H9 (cell line): Measurements from ENCODE around the gene SMAD3. TPM values are rescaled to one million over a fixed set of nuclear protein-coding genes. Genes with fewer than 3 reads are reported as not detected.

Source experiments
- DNase-seq: peaks from one replicate; pipeline ENCODE4 v3.0.0-alpha.2; 2017
- H2AFZ ChIP-seq: one replicate; pipeline ENCODE4 v1.6.1; 2013; ENCODE audit warnings: mild to moderate bottlenecking, low read length, control low read depth, moderate library complexity
- H2AK5ac ChIP-seq: 2 replicates; pipeline ENCODE4 v1.6.1; 2013; ENCODE audit warnings: low read length, control low read depth, mixed read lengths; ENCODE audit not compliant: insufficient read length
- H2BK120ac ChIP-seq: one replicate; pipeline ENCODE4 v1.6.1; 2013; ENCODE audit warnings: low read depth, mild to moderate bottlenecking, low read length, control low read depth, inconsistent platforms; ENCODE audit not compliant: poor library complexity, severe bottlenecking
- H2BK12ac ChIP-seq: 2 replicates; pipeline ENCODE4 v1.6.1; 2013; ENCODE audit warnings: low read length, control low read depth, mixed read lengths, low read depth; ENCODE audit not compliant: insufficient read length
- H2BK15ac ChIP-seq: 2 replicates; pipeline ENCODE4 v1.6.1; 2013; ENCODE audit warnings: low read depth, low read length, control low read depth
- H2BK20ac ChIP-seq: one replicate; pipeline ENCODE4 v1.6.1; 2013; ENCODE audit warnings: low read depth, mild to moderate bottlenecking, low read length, control low read depth, inconsistent platforms; ENCODE audit not compliant: poor library complexity, severe bottlenecking
- H2BK5ac ChIP-seq: 2 replicates; pipeline ENCODE4 v1.6.1; 2013; ENCODE audit warnings: low read length, control low read depth, mixed read lengths; ENCODE audit not compliant: insufficient read length
- H3K14ac ChIP-seq: 2 replicates; pipeline ENCODE4 v1.6.1; 2013; ENCODE audit warnings: low read length, control low read depth; ENCODE audit not compliant: insufficient read depth
- H3K18ac ChIP-seq: 2 replicates; pipeline ENCODE4 v1.6.1; 2013; ENCODE audit warnings: low read depth, mild to moderate bottlenecking, mixed read lengths, low read length, control low read depth; ENCODE audit not compliant: insufficient read length
- H3K23ac ChIP-seq: 2 replicates; pipeline ENCODE4 v1.6.1; 2013; ENCODE audit warnings: low read length, control low read depth, mixed read lengths, low read depth; ENCODE audit not compliant: insufficient read length
- H3K23me2 ChIP-seq: 2 replicates; pipeline ENCODE4 v1.6.1; 2013; ENCODE audit warnings: low read depth, mild to moderate bottlenecking, mixed read lengths, low read length, control low read depth; ENCODE audit not compliant: insufficient read length, poor library complexity, severe bottlenecking
- H3K27ac ChIP-seq: 2 replicates; pipeline ENCODE4 v1.5.1; 2013; ENCODE audit warnings: low read length, control low read depth, mixed read lengths, low read depth; ENCODE audit not compliant: insufficient read length
- H3K27me3 ChIP-seq: 2 replicates; pipeline ENCODE4 v1.6.1; 2013; ENCODE audit warnings: low read length, control low read depth, inconsistent platforms; ENCODE audit not compliant: insufficient read depth
- H3K4ac ChIP-seq: 2 replicates; pipeline ENCODE4 v1.6.1; 2013; ENCODE audit warnings: low read depth, mild to moderate bottlenecking, control low read depth, inconsistent platforms, low read length, moderate library complexity
- H3K4me1 ChIP-seq: 2 replicates; pipeline ENCODE4 v1.6.1; 2013; ENCODE audit warnings: low read length, control low read depth, inconsistent platforms; ENCODE audit not compliant: insufficient read depth
- H3K4me2 ChIP-seq: 2 replicates; pipeline ENCODE4 v1.6.1; 2013; ENCODE audit warnings: low read length, control low read depth, mixed read lengths; ENCODE audit not compliant: insufficient read length, insufficient read depth
- H3K56ac ChIP-seq: 2 replicates; pipeline ENCODE4 v1.6.1; 2013; ENCODE audit warnings: low read depth, mild to moderate bottlenecking, mixed read lengths, low read length, control low read depth; ENCODE audit not compliant: insufficient read length
- H3K79me1 ChIP-seq: 2 replicates; pipeline ENCODE4 v1.6.1; 2013; ENCODE audit warnings: low read depth, mild to moderate bottlenecking, moderate library complexity, low read length, control low read depth, inconsistent platforms; ENCODE audit not compliant: insufficient read depth, poor library complexity, severe bottlenecking
- H3K79me2 ChIP-seq: 2 replicates; pipeline ENCODE4 v1.6.1; 2013; ENCODE audit warnings: low read length, control low read depth, inconsistent platforms; ENCODE audit not compliant: insufficient read depth
- H3K9ac ChIP-seq: 2 replicates; pipeline ENCODE4 v1.6.1; 2013; ENCODE audit warnings: low read length, control low read depth, mixed read lengths; ENCODE audit not compliant: insufficient read length; ENCODE audit errors: extremely low read depth
- H3K9me3 ChIP-seq: one replicate; pipeline ENCODE4 v1.6.1; 2013; ENCODE audit warnings: low read depth, low read length, inconsistent platforms; ENCODE audit not compliant: control insufficient read depth
- H3T11ph ChIP-seq: one replicate; pipeline ENCODE4 v1.6.1; 2013; ENCODE audit warnings: mild to moderate bottlenecking, low read length, control low read depth, inconsistent platforms
- H4K20me1 ChIP-seq: one replicate; pipeline ENCODE4 v1.6.1; 2013; ENCODE audit not compliant: control insufficient read depth, insufficient read length, insufficient read depth
- H4K5ac ChIP-seq: 2 replicates; pipeline ENCODE4 v1.6.1; 2013; ENCODE audit warnings: low read depth, mild to moderate bottlenecking, mixed read lengths, low read length, control low read depth; ENCODE audit not compliant: insufficient read length
- H4K8ac ChIP-seq: replicated peaks from 2 replicates; pipeline ENCODE4 v1.6.1; 2013; ENCODE audit warnings: low read length, control low read depth, mixed read lengths, low read depth; ENCODE audit not compliant: insufficient read length
- H4K91ac ChIP-seq: 2 replicates; pipeline ENCODE4 v1.6.1; 2013; ENCODE audit warnings: low read depth, mild to moderate bottlenecking, moderate library complexity, mixed read lengths, low read length, control low read depth; ENCODE audit not compliant: insufficient read length
- H3K27ac Mint-ChIP-seq, 3 experiments: 2 replicates in 2 of 3; 3 replicates in 1 of 3; pipeline ENCODE4 v1.8.0; 2020 to 2021; ENCODE audit warnings: mixed read lengths in 3 of 3, mild to moderate bottlenecking in 1 of 3, moderate library complexity in 1 of 3
- H3K27me3 Mint-ChIP-seq: 2 replicates; pipeline ENCODE4 v1.8.0; 2021; ENCODE audit warnings: low read depth, mild to moderate bottlenecking, moderate library complexity, mixed read lengths
- H3K36me3 Mint-ChIP-seq, 3 experiments: 2 replicates in 2 of 3; 3 replicates in 1 of 3; pipeline ENCODE4 v1.8.0; 2020 to 2021; ENCODE audit warnings: low read depth in 3 of 3, mixed read lengths in 3 of 3; ENCODE audit not compliant: insufficient read depth in 1 of 3
- H3K4me1 Mint-ChIP-seq, 2 experiments: 2 replicates each; pipeline ENCODE4 v1.8.0; 2020; ENCODE audit warnings: mixed read lengths in 2 of 2
- H3K4me3 Mint-ChIP-seq, 2 experiments: 2 replicates in 1 of 2; 3 replicates in 1 of 2; pipeline ENCODE4 v1.8.0; 2020 to 2021; ENCODE audit warnings: mild to moderate bottlenecking in 2 of 2, mixed read lengths in 2 of 2, moderate library complexity in 1 of 2
- H3K9me3 Mint-ChIP-seq, 2 experiments: 2 replicates in 1 of 2; 3 replicates in 1 of 2; pipeline ENCODE4 v1.8.0; 2020; ENCODE audit warnings: mild to moderate bottlenecking in 2 of 2, mixed read lengths in 2 of 2, moderate library complexity in 1 of 2
- WGBS: extraction: QIAGEN DNeasy Blood & Tissue Kit; methylation state at CpG from one replicate; pipeline ENCODE4 v1.1.7; 2013; ENCODE audit warnings: missing lambda C conversion rate, low lambda C conversion rate, mixed read lengths; ENCODE audit not compliant: insufficient read length; ENCODE audit errors: extremely low coverage; 5-methylcytosine and 5-hydroxymethylcytosine counted together
- total RNA-seq: library from RNA; stranded (reverse); gene quantifications from 2 replicates; pipeline ENCODE4 v1.2.1, GENCODE V29; 2021
- TF ChIP-seq, protein P1 (sequence below): fragments of 200-600 bp; sonication (generic); conservative IDR thresholded peaks from 3 replicates; pipeline ENCODE4 v1.8.0; 2021; ENCODE audit warnings: antibody characterized with exemption, mild to moderate bottlenecking

The SMAD3 gene
- total RNA-seq, 1 experiment from 2014 or later, result 26.7 TPM

DNA sequence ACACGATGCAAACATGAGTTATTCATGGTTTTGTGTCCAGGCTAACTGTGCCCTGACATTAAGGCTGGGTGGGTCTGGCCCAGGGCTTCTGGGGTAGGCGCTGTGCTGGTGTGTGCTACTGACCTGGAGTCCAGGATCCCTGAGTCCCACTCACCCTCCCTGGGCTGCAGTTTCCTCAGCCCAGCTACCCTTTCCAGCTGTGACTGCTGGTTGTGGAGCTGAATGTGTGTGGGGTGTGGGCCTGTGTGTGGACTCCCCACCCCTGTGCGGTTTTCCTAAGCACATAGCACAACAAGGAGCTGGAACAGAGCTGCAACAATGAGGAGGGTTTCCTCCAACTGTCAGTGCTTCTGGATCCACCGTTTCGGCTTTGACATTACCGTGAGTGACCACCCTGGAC is 38.0 kb downstream of the SMAD3 start:
- H4K20me1 ChIP-seq, result no peaks in the 10 kb centered on the region
- no peaks in the 10 kb centered on the region for H3K9me3 Mint-ChIP-seq
- peak overlapping the region in 1 of 3 experiments; percentile 9; a peak in 1 of 7 replicates for H3K27ac Mint-ChIP-seq
- peaks cover 36 to 43% of the 10 kb centered on the region in 2 experiments for H3K4me1 Mint-ChIP-seq
- H3K23ac ChIP-seq, result no peak overlapping the region
- H2BK15ac ChIP-seq, result no peak overlapping the region
- no peaks in the 10 kb centered on the region for H3K79me1 ChIP-seq
- H4K5ac ChIP-seq, result no peak overlapping the region
- H3K9me3 ChIP-seq, result no peaks in the 10 kb centered on the region
- no peak overlapping the region for H2BK12ac ChIP-seq
- no peak overlapping the region for H3K9ac ChIP-seq
- H3K27me3 ChIP-seq, result no peaks in the 10 kb centered on the region
- no peak overlapping the region for H2BK20ac ChIP-seq
- H3K79me2 ChIP-seq, result no peaks in the 10 kb centered on the region
- no peak for DNase-seq
- no peak overlapping the region for H3K18ac ChIP-seq
- no peaks in the 10 kb centered on the region; a peak in 1 of 7 replicates for H3K36me3 Mint-ChIP-seq
- H2AK5ac ChIP-seq, result no peak overlapping the region
- no peak overlapping the region for H4K91ac ChIP-seq
- H3K14ac ChIP-seq, result no peak overlapping the region
- TF ChIP-seq, protein P1, sequence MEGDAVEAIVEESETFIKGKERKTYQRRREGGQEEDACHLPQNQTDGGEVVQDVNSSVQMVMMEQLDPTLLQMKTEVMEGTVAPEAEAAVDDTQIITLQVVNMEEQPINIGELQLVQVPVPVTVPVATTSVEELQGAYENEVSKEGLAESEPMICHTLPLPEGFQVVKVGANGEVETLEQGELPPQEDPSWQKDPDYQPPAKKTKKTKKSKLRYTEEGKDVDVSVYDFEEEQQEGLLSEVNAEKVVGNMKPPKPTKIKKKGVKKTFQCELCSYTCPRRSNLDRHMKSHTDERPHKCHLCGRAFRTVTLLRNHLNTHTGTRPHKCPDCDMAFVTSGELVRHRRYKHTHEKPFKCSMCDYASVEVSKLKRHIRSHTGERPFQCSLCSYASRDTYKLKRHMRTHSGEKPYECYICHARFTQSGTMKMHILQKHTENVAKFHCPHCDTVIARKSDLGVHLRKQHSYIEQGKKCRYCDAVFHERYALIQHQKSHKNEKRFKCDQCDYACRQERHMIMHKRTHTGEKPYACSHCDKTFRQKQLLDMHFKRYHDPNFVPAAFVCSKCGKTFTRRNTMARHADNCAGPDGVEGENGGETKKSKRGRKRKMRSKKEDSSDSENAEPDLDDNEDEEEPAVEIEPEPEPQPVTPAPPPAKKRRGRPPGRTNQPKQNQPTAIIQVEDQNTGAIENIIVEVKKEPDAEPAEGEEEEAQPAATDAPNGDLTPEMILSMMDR, result no peak
- no peak overlapping the region for H3K4ac ChIP-seq
- no peak overlapping the region for H3K27ac ChIP-seq
- no peaks in the 10 kb centered on the region for H3K23me2 ChIP-seq
- no CpG with 5 or more reads among the region's 6 CpGs for WGBS
- no peak overlapping the region for H4K8ac ChIP-seq
- no peak overlapping the region for H3K4me2 ChIP-seq
- H2BK5ac ChIP-seq, result no peak overlapping the region
- H2BK120ac ChIP-seq, result no peak overlapping the region
- H3K4me3 Mint-ChIP-seq, result no peak overlapping the region
- H3K56ac ChIP-seq, result no peak overlapping the region
- no peaks in the 10 kb centered on the region for H3K27me3 Mint-ChIP-seq
- H2AFZ ChIP-seq, result no peak overlapping the region
- H3K4me1 ChIP-seq, result no peaks in the 10 kb centered on the region; the same call in 1 of the 2 replicates
- H3T11ph ChIP-seq, result no peak overlapping the region
